ENCODE data around the gene LIN37.

Gene LIN37

DNA sequence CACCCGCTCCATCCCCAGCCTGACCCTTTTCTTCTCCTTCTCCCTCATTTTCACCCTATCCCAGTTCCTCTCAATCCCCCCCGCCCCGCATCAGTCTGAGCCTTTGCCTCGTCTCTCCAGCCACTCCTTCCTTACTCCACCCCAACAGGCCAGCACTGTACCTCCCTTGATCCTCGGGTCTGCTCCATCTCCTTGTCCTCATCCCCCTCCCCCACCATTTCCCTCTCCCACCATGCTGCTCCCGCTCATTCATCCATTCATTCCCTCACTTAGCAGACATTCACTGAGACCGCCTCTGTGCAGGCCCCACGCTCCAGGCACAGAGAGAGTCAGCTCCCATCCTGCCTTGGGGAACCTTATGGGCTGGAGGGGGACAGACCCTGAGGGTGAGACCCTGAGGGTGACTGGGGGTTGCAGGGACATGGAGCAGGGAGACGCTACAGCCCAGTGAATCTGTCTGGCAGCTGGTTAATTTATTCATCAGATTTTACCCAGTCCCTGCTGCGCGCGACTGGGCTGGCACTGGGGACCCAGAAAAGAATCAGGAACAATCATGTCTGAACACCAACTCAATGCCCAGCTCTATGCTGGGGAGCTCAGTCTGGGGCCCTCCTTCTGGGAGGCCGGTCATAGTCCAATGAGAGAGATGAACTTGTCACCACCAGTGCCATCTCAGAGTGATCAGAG lies 27.9 kb downstream of the LIN37 start:
- DNase-seq, result no peak

- DNase-seq, result no peak
These were observed 28.9 kb downstream of the LIN37 start for GRCh38 chr19:35777086-35777841.

DNA sequence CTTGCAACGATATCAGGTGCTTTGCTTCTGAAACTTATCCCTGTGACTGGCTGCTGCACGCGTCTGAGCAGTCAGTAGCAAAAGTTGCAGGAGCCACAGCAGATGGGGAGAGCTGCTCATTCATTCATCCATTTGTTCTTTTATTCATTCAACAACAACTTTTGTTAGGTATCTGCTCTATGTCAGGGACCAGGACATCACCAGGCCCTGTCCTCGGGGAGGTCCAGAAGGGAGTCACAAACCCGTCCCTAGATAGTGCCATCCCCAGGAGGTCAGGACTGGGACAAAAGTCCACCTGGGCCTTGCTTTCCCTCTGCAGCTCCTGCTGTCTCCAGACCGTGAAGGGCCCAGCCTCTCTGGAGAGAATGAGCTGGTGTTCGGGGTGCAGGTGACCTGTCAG lies 29.6 kb downstream of the LIN37 start:
- no peak for DNase-seq

GRCh38 chr19:35779033-35779432 lies 30.7 kb downstream of the LIN37 start:
- DNase-seq, result no peak

GRCh38 chr19:35780058-35780457 lies 31.7 kb downstream of the LIN37 start:
- DNase-seq, result no peak

DNA sequence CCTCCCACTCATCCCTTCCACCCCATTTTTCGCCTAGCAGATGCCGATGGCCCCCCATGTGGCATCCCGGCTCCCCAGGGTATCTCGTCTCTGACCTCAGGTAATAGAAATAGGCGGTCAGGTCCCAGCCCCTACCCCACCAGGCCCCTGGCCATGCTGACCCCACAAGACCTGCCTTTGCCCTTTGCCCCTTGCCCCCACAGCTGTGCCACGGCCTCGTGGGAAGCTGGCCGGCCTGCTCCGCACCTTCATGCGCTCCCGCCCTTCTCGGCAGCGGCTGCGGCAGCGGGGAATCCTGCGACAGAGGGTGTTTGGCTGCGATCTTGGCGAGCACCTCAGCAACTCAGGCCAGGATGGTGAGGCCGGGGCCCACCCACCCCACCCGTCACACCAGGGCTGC lies 32.3 kb downstream of the LIN37 start:
- no peak for DNase-seq

DNA sequence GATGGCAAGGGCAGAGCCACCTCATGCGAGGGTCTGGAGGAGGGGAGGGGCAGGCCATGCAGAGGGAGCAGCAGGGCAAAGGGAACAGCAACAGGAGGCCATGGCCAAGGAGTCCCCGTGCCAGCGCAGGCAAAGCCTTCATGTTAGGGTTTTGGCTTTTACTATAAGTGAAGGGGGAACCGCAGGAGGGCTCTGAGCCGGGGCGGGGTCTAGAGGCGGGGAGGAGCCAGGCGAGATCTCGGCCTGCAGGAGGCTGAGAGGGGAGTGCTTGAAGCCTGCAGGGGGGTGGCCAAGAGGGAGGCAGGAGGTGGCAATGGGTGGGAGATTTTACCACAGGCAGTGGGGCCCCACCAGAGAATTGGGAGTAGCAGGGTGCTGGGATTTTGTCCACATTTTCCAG lies 33.3 kb downstream of the LIN37 start:
- no peak for DNase-seq

GRCh38 chr19:35782589-35782988 lies 34.2 kb downstream of the LIN37 start:
- DNase-seq, result no peak

DNA sequence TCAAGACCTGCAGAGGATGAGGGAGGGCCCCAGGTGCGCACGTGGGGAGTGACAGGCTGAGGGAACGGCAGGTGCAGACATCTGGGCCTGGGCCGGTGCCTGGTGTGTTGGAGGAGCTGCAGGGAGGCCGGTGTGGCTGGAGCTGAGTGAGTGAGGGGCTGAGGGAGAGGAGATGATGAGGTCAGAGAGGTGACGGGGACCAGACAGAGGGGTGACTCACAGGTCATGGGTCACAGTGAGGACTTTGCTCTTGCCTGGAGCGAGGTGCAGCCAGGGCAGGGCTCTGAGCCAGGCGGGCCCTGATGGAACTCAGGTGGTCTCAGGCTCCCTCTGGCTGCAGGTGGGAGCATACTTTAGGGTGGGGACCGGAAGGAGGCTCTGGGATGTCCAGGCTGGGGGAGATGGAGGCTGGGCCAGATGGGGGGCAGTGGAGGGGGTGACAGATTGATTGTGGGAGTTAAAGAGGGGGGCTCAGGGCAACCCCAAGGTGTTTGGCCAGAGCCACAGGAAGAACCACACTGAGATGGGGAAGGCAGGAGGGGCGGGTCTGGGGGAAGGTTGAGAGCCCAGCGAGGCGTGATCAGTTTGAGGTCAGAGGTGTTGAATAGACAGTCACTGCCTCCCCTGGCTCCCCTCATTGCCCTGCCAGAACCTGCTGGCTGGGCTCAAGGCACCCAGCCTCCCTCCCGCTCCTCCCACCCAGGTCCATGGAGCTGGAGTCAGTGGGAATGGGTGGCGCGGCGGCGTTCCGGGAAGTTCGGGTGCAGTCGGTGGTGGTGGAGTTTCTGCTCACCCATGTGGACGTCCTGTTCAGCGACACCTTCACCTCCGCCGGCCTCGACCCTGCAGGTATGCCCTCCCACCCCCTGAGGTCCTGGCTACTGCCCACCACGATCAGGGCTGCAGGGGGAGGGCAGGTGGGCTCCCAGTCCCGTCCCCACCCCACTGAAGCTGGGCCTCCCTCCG lies 35.4 kb downstream of the LIN37 start:
- no peak for DNase-seq

DNA sequence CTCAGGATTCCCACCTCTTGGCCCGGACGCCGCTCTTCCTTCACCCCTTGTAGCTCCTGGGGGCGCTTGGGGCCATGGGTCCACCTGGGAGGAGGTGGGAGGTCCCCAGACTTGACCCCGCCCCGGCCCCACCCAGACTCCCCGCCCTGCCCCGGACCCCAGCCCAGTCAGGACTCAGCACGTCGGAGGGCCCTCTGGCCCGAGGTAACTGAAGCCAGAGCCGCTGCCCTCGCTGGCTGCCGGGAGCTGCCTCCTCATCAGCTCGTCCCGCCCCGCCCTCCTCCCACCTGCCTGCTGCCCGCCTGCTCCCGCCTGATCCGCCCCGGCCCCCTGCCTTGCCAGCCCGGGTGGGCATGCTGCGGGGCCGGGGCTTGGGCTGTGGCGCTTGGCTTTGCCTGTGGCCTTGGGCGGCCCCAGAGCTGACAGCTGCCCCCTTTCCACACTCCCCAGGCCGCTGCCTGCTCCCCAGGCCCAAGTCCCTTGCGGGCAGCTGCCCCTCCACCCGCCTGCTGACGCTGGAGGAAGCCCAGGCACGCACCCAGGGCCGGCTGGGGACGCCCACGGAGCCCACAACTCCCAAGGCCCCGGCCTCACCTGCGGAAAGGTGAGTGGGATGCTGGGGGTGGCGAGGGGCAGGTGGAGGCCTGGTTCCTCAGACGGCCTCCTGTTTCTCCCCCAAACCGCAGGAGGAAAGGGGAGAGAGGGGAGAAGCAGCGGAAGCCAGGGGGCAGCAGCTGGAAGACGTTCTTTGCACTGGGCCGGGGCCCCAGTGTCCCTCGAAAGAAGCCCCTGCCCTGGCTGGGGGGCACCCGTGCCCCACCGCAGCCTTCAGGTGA lies 36.3 kb downstream of the LIN37 start:
- DNase-seq, result no peak

- DNase-seq, result no peak
These were observed 36.9 kb downstream of the LIN37 start for GRCh38 chr19:35785339-35785627.

DNA sequence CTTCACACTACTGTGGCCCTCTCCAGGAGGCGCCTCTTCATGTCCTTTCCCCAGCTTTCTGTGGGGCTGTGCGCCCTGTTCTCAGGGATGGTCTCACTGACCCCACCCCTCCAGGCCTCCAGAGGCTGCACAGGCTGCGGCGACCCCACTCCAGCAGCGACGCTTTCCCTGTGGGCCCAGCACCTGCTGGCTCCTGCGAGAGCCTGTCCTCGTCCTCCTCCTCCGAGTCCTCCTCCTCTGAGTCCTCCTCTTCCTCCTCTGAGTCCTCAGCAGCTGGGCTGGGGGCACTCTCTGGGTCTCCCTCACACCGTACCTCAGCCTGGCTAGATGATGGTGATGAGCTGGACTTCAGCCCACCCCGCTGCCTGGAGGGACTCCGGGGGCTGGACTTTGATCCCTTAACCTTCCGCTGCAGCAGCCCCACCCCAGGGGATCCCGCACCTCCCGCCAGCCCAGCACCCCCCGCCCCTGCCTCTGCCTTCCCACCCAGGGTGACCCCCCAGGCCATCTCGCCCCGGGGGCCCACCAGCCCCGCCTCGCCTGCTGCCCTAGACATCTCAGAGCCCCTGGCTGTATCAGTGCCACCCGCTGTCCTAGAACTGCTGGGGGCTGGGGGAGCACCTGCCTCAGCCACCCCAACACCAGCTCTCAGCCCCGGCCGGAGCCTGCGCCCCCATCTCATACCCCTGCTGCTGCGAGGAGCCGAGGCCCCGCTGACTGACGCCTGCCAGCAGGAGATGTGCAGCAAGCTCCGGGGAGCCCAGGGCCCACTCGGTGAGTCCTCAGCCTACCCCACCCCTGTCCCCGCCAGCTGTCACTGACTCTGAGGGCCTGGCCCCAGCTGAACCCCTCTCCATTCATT lies 38.2 kb downstream of the LIN37 start:
- no peak for DNase-seq

GRCh38 chr19:35787227-35787799 lies 38.9 kb downstream of the LIN37 start:
- DNase-seq, result no peak

DNA sequence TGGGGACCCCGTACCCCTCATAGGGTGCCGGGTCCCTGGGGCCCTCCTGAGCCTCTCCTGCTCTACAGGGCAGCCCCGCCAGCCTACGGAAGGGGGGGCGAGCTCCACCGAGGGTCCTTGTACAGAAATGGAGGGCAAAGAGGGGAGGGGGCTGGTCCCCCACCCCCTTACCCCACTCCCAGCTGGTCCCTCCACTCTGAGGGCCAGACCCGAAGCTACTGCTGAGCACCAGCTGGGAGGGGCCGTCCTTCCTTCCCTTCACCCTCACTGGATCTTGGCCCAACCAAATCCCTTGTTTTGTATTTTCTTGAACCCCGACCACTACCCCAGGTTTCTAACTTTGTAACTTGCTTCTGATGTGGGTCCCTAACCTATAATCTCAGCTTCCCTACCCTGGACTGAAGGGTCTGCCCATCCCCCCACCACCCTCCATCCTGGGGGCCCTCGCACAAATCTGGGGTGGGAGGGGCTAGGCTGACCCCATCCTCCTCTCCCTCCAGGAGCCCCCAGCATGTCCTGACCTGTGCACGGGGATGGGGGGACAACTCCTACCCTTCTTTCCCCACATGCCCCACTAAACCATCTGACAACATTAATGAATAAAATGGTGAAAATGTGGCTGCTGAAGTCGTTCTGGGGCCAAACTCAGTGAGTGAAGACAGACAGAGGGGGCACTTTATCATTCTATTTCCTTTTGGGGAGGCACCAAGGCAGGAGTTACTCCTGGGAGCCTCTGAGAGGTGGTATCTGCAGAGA lies 40.0 kb downstream of the LIN37 start:
- DNase-seq, result no peak

DNA sequence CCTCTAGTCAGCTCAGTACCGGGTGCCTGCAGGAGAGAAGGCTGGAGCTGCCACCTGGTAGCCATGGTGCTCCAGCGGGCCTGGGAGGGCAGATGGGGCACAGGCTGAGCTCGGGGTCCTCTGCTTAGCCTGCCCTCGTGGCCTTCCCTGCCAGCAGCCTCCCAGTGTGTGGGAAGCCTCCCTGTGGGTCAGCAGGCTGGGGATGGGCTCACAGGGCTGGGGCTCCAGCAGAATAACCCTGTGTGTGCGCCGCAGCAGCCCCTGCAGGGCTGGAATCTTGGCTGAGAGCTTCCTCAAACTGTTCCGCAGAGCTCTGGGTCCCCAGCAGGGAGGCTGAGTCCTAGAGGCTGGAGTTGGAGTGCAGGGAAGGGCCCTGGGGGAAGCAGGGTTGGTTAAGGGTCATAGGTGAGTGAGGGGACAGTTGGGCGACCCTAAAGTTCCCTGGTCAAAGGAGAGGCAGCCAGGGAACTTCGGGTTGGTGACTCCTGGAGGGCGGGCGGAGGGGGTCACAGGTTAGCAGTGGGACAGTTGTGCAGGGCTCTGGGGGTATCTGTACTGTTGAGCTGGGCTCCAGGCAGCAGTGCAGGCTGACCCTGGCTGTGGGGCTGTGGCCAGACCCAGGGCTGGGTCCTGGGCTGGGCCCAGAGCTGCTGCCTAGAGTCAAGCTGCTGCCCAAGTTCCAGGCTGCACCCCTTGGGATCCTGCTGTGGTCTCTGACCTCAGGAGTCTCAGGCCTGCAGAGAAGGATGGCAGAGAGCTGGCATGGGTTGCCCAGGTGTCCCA lies 41.0 kb downstream of the LIN37 start:
- DNase-seq, result no peak

GRCh38 chr19:35789978-35790944 lies 41.9 kb downstream of the LIN37 start:
- DNase-seq, result no peak

DNA sequence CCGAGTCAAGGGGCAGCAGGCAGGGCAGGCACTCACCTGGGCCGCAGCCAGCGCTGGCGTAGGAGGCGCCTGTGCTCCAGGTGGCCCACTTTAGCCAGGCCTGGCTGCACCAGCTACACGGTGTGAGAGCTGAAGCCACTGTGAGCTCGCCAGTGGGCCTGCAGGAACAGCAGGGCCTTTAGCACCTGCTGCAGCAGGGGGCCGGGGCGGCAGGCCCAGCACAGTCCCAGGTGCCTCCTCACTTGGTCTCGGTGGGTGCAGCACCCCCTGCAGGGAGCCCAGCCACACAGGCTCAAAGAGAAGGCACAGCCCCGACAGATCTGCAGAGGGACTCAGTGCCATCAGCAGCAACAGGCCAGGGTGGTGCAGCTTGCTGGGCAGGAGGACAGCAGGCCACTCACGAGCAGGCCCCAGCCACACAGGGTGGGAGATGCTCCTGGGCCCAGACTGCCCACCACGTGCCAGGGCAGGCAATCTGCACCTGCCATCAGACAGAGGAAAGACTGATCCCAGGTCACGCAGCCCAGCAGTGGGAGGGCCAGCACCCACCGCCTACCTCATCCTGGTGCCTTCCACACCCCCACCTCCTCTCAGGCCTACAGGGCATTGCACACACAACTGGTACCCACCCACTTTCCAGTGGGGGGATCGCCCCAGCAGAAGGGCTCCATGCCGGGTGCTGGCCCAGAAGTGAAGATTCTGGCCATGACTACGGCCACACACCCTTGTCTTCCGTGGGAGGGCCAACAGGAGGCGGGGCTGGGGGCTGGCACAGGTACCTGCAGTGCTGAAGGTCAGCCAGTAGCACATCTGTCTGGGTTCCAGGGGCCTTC lies 42.8 kb downstream of the LIN37 start:
- no peak for DNase-seq
